Islet precursor cell (in vitro differentiated cells): ENCODE results near the gene NUP210.

ENCODE experiments used
- DNase-seq: peaks from one replicate; pipeline ENCODE4 v3.0.0-alpha.2; 2018

The NUP210 gene

GRCh38 chr3:13346481-13347389 is 73.4 kb downstream of the NUP210 start:
- no peak for DNase-seq

- DNase-seq: no peak
Observed at GRCh38 chr3:13345772-13346171, 74.3 kb downstream of the NUP210 start.

- DNase-seq: no peak
Observed at GRCh38 chr3:13345284-13345683, 74.8 kb downstream of the NUP210 start.

- DNase-seq: no peak
Observed at GRCh38 chr3:13344663-13345062, 75.5 kb downstream of the NUP210 start.

- no peak for DNase-seq
Observed at GRCh38 chr3:13343601-13344000, 76.5 kb downstream of the NUP210 start.

- no peak for DNase-seq
Observed at GRCh38 chr3:13341229-13341905, 78.8 kb downstream of the NUP210 start.

- DNase-seq: no peak
Observed at GRCh38 chr3:13339833-13340232, 80.3 kb downstream of the NUP210 start.

- DNase-seq: no peak
Observed at GRCh38 chr3:13338996-13339395, 81.1 kb downstream of the NUP210 start.

- DNase-seq: no peak
Observed at GRCh38 chr3:13338231-13338630, 81.9 kb downstream of the NUP210 start.

- no peak for DNase-seq
Observed at GRCh38 chr3:13336592-13336991, 83.5 kb downstream of the NUP210 start.

- DNase-seq: no peak
Observed at GRCh38 chr3:13335503-13335902, 84.6 kb downstream of the NUP210 start.

GRCh38 chr3:13335059-13335458 is 85.1 kb downstream of the NUP210 start:
- DNase-seq: no peak

GRCh38 chr3:13333236-13333897 is 86.8 kb downstream of the NUP210 start:
- no peak for DNase-seq

GRCh38 chr3:13332740-13333139 is 87.4 kb downstream of the NUP210 start:
- no peak for DNase-seq

- no peak for DNase-seq
Observed at GRCh38 chr3:13332158-13332557, 88.0 kb downstream of the NUP210 start.

- no peak for DNase-seq
Observed at GRCh38 chr3:13329746-13330145, 90.4 kb downstream of the NUP210 start.

GRCh38 chr3:13325892-13326443 is 94.2 kb downstream of the NUP210 start:
- no peak for DNase-seq

- DNase-seq: no peak
Observed at GRCh38 chr3:13324835-13325501, 95.2 kb downstream of the NUP210 start.

- no peak for DNase-seq
Observed at GRCh38 chr3:13323822-13324221, 96.3 kb downstream of the NUP210 start.

GRCh38 chr3:13322324-13322723 is 97.8 kb downstream of the NUP210 start:
- DNase-seq: no peak

- DNase-seq: no peak
Observed at GRCh38 chr3:13319564-13320220, 100.4 kb downstream of the NUP210 start.
